Gastrocnemius medialis (tissue), 4 donors: Measurements from ENCODE around the gene SPDYC.

ENCODE experiments used
- POLR2A ChIP-seq, 2 donors: fragments of 450-650 bp; IDR thresholded peaks; one replicate each; pipeline ENCODE4 v1.6.1; 2017; ENCODE audit warnings: antibody characterized with exemption in 2 of 2, mild to moderate bottlenecking in 2 of 2, moderate library complexity in 2 of 2
- TF ChIP-seq, protein P1 (sequence below), 5 experiments: fragments of 450-650 bp in 3 of 5; fragments of 200-600 bp in 2 of 5; sonication (generic) in 2 of 5; IDR thresholded peaks in 4 of 5; conservative IDR thresholded peaks in 1 of 5; 1 replicate in 4 of 5; 2 replicates in 1 of 5; pipeline ENCODE4 v1.5.1; 2016 to 2019; ENCODE audit warnings: antibody characterized with exemption in 5 of 5, mild to moderate bottlenecking in 3 of 5, moderate library complexity in 3 of 5

DNA sequence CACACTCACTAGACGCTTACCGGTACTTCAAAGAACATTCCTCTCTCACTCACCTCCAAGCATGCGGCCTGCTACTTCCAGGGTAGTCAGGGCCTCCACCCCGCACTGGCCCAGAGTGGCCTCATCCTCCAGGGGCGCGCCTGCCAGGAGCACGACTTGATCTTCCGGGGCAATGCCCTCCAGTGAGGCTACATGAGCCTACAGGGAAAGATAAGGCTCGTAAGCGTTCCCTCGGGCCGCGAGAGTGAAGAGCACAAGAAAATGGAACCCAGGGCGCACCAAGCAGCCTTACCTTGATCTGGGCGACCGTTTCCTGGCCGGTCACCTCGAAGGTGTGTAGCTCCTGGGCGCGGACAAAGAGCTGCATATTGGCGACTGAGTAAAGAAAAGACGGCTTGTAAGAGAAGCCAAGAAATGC lies 48.6 kb upstream of the SPDYC start:
- TF ChIP-seq, protein P1, sequence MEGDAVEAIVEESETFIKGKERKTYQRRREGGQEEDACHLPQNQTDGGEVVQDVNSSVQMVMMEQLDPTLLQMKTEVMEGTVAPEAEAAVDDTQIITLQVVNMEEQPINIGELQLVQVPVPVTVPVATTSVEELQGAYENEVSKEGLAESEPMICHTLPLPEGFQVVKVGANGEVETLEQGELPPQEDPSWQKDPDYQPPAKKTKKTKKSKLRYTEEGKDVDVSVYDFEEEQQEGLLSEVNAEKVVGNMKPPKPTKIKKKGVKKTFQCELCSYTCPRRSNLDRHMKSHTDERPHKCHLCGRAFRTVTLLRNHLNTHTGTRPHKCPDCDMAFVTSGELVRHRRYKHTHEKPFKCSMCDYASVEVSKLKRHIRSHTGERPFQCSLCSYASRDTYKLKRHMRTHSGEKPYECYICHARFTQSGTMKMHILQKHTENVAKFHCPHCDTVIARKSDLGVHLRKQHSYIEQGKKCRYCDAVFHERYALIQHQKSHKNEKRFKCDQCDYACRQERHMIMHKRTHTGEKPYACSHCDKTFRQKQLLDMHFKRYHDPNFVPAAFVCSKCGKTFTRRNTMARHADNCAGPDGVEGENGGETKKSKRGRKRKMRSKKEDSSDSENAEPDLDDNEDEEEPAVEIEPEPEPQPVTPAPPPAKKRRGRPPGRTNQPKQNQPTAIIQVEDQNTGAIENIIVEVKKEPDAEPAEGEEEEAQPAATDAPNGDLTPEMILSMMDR (IDR thresholded peaks at IDR 0.05 in 4 of 5, conservative IDR thresholded peaks at IDR 0.05 in 1 of 5), result no peak
- no peak for TF ChIP-seq POLR2A (IDR thresholded peaks at IDR 0.05)
